GM21423 (cell line): ENCODE results near the gene S1PR4.
"Not testable (repeated sequence)": the region's sequence is repeated elsewhere in the genome, so short reads cannot be mapped to it uniquely, and the experiment has no call there.

Experiments
- ATAC-seq: cut with Tn5 transposase; IDR thresholded peaks from one replicate; pipeline ENCODE4 v1.9.1; 2021; ENCODE audit warnings: mild to moderate bottlenecking, moderate library complexity; ENCODE audit not compliant: unreplicated experiment

Gene S1PR4

GRCh38 chr19:3211191-3211590 is 32.6 kb downstream of the S1PR4 start:
- no peak for ATAC-seq

GRCh38 chr19:3213159-3213558 is 34.6 kb downstream of the S1PR4 start:
- no peak for ATAC-seq

- no peak for ATAC-seq
Measured at GRCh38 chr19:3216874-3217273, 38.3 kb downstream of the S1PR4 start.

- no peak for ATAC-seq
Measured at GRCh38 chr19:3220576-3220975, 42.0 kb downstream of the S1PR4 start.

GRCh38 chr19:3221576-3221975 is 43.0 kb downstream of the S1PR4 start:
- not testable (repeated sequence) for ATAC-seq

GRCh38 chr19:3222709-3223108 is 44.1 kb downstream of the S1PR4 start:
- ATAC-seq, result no peak

GRCh38 chr19:3224346-3225168 is 46.0 kb downstream of the S1PR4 start, which contains the start of gene CELF5:
Gene CELF5, plus strand, starts transcription at chr19:3224661. Its CDS starts 79 bp downstream, at chr19:3224740.
- ATAC-seq, result no peak

GRCh38 chr19:3225169-3225485 is 46.6 kb downstream of the S1PR4 start:
- ATAC-seq, result no peak

- no peak for ATAC-seq
Measured at GRCh38 chr19:3225677-3226093, 47.1 kb downstream of the S1PR4 start.

GRCh38 chr19:3227054-3227626 is 48.6 kb downstream of the S1PR4 start:
- ATAC-seq, result no peak

- ATAC-seq, result no peak
Measured at GRCh38 chr19:3229346-3229743, 50.8 kb downstream of the S1PR4 start.
